HepG2 (cell line): Measurements from ENCODE around the gene POMT1.

Experiments used
- BCLAF1 ChIP-seq: fragments of 450-650 bp; IDR thresholded peaks from 2 replicates; pipeline ENCODE4 v1.6.1; 2017; ENCODE audit warnings: mild to moderate bottlenecking
- ZNF121 ChIP-seq: sonication (generic); formaldehyde crosslinking; IDR thresholded peaks from 2 replicates; pipeline ENCODE4 v1.5.0; 2020; ENCODE audit warnings: mild to moderate bottlenecking, missing genetic modification reagents
- ZNF552 ChIP-seq: sonication (generic); formaldehyde crosslinking; IDR thresholded peaks from 2 replicates; pipeline ENCODE4 v1.9.0; 2022; ENCODE audit warnings: missing genetic modification reagents, mild to moderate bottlenecking, borderline replicate concordance
- ZNF777 ChIP-seq: sonication (generic); formaldehyde crosslinking; IDR thresholded peaks from 2 replicates; pipeline ENCODE4 v1.4.0; 2020; ENCODE audit warnings: missing genetic modification reagents
- TF ChIP-seq, protein P1 (sequence below): sonication (generic); formaldehyde crosslinking; IDR thresholded peaks from 2 replicates; pipeline ENCODE4 v1.5.0; 2020; ENCODE audit warnings: mild to moderate bottlenecking, missing genetic modification reagents

GRCh38 chr9:131525643-131526565 is 23.2 kb downstream of the POMT1 start:
- TF ChIP-seq ZNF552 (CRISPR knock-in tag): no peak
- no peak for TF ChIP-seq BCLAF1
- TF ChIP-seq ZNF777 (CRISPR knock-in tag): no peak
- TF ChIP-seq ZNF121 (CRISPR knock-in tag): no peak
- TF ChIP-seq, protein P1, sequence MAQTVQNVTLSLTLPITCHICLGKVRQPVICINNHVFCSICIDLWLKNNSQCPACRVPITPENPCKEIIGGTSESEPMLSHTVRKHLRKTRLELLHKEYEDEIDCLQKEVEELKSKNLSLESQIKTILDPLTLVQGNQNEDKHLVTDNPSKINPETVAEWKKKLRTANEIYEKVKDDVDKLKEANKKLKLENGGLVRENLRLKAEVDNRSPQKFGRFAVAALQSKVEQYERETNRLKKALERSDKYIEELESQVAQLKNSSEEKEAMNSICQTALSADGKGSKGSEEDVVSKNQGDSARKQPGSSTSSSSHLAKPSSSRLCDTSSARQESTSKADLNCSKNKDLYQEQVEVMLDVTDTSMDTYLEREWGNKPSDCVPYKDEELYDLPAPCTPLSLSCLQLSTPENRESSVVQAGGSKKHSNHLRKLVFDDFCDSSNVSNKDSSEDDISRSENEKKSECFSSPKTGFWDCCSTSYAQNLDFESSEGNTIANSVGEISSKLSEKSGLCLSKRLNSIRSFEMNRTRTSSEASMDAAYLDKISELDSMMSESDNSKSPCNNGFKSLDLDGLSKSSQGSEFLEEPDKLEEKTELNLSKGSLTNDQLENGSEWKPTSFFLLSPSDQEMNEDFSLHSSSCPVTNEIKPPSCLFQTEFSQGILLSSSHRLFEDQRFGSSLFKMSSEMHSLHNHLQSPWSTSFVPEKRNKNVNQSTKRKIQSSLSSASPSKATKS (CRISPR knock-in tag): no peak
